NOMO-1 treated with dmso at 0.1 percent for 144 hours (cell line): Measurements from ENCODE around the gene WDR72.
"Not testable (repeated sequence)": the region's sequence is repeated elsewhere in the genome, so short reads cannot be mapped to it uniquely, and the experiment has no call there.

ENCODE experiments used
- DNase-seq: peaks from one replicate; lab custom pipeline; 2025; ENCODE audit not compliant: unreplicated experiment; lab: John Stamatoyannopoulos, UW

WDR72 gene

DNA sequence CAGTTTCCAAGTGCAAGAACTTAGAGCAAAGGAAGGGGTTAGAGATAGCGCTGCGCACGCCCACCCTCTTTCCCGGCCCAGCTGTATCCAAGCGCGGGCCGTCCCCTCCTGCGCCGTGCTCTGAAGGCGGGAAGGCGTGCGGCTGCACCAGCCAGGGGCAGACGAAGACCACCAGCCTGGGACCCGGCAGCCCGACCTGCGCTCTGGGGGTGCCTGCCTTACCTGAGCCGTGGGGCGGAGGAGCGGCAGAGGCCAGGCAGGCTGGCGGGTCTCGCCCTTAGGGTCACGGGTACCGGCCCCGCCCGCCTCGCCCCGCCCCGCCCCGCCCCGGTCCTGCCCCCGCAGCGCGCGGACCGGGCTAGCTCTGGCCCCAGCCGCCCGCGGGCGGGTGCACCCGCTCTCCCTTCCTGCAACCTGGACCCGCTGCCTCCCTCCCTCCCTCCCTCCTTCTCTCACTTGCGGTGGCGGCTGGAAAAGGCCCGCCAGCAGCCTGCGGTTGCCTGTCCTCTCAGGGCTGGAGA is at the start of gene WDR72:
WDR72 (minus strand) TSS at position 253 of the 521 bp plus-strand sequence. CDS start 26,514 bp downstream, outside the sequence.
- no peak for DNase-seq

DNA sequence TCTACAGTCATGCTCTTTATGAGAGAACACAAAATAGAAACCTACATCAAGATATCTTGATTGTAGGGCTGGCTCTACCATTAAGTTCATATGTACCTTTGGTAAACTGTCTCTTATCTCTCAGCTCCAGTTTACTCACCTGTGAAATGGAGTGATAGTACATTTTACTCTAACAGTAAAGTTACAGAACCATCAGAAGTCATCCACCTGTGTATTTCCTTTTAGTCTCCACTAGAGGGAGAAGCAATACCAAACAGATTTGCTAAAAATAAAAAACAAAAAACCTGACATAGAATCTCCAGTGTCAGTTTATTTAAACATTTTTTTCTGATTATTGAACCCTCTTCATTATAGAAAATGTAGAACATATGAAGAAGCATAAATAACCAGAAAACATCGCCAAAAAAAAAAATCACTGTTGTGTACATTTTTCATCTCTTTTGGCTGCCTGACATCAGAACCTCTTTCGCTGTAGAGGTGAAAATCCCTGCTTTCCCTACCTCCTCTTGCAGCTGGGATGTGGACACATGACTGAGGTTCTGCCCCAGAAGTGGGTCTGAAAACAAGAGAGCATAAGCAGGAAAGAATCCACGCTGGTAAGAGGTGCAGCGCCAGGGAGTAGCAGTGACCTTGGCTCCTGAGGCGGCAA is 48.7 kb upstream of the WDR72 start:
- DNase-seq, result no peak

DNA sequence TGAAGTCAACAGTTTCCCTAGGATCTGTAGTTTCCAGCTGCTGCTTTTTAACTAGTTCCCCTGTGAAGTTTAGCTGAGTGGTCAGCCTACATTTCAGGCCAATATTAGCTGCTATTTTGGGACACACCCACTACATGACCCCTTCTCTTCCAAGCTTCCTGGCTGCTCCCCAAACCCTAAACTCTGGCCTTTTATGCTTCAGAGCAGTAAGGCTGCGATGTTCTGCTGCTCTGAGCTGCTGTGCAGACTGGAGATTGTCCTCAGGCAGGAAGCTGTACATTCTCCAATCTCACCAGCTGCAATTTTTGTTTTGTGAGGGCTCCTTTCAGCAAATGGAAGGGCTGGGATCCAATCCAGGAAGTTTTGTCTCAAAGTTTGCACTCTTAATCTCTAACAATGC is 48.0 kb upstream of the WDR72 start:
- DNase-seq, result no peak

DNA sequence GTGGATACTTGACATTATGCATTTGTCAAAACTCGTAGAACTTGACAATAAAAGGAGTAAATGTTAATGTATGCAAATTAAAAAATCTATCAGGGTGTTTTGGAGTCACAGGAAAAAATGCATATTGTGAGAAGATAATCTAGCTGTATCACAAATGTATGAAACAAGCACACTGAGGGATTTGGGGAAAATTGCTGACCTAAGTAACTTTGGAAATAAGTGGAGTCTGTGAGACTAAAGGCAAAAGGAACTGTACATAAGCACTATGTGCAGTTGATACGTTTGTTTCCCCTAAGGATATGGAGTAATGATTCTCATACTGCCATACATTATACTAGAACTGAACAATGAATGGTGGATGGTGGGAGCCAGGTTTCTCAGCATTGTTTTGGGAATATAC is 43.2 kb upstream of the WDR72 start:
- DNase-seq, result no peak

DNA sequence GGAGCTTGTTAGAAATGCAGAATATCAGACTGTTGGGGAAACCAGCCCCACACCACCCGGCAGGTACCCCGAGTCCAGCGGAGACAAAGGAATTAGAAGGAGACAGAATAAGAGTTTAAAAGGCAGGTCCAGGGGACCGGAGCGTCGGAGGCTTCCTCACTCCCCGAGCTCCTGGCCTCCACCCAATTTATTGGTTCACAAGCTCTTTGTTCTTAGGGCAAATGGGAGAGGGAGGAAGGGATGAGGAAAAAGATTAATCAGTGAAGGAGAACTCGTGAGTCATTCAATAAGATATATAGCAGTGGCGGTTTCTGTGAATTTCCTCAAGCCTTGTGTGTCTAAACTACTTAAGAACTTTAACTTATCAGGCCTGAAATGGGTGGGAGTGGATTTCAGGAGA is 32.1 kb upstream of the WDR72 start:
- no peak for DNase-seq

DNA sequence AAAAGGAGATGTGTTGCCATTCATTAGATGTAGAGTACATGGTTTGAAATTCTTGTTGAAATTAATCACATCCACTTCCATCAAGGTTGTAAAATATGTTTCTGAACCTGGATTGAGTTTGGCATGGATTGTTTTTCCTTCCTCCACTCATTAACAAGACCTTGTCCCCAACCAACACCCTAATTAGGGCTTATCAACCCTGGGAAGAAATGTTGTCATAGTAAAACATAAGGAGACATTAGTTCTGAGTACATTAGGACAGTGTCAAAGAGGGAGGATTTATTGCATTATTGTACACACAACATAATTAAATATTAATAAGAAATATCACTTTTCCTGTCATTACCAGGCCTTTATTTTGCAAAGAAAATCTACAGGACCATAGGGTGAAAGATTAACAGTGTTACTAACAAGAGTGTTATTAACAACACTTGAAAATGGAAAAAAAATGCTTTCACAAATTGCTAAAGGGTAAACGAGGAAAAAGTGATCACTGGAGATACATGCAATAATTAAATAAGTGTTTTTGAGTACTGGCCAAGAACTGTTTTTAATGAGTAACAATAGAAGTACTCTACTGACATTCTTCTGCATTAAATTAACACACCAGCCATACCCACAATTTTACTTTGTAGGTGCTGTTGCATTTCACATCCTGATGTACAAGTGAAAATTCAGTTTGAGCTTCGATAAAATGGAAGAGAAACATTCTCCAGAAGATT is 30.4 kb upstream of the WDR72 start:
- DNase-seq, result no peak

DNA sequence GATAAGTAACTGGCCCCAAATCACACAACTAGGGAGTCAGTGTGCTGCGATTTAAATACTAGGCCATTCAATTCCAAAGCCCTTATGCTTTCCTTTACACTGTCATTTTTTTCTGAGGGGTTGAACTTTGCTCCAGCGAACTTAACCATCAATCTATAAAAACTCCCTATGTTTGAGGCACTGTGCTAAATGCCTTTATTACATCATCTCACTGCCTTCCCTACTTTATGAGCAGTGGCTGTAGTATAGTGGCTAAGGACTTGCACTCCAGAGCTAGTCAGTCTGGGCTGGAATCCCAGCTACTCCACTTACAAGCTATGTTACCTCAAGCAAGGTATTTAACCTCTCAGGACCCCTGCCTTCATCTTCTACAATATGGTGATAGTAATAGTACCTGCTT is 26.9 kb upstream of the WDR72 start:
- no peak for DNase-seq

DNA sequence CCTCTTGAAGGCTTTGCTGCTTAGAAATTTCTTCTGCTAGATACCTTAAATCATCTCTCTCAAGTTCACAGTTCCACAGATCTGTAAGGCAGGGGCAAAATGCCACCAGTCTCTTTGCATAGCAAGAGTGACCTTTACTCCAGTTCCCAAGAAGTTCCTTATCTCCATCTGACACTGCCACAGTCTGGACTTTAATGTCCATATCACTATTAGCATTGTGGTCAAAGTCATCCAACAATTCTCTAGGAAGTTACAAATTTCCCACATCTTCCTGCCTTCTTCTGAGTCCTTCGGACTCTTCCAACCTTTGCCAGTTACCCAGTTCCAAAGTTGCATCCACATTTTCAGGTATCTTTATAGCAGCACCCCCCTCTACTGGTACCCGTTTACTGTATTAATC is 25.8 kb upstream of the WDR72 start:
- not testable (repeated sequence) for DNase-seq

DNA sequence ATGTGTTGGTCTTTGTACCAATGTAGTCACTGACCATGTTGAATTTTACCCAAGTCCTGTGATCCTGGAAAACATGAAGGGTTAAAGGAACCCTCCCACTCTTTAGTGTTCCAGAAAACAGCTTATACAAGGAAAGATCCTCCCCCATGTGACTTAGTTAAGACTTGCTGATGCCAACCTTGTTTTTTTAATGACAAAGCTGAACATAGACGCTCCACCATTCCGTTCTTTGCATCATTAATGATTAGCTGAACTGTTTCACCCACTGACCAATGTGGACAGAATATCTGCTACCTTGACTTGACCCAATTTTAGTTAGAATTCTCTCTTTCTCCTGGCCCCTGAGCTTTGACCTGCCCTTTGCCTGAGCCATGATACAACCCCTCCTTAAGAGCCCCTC is 3.5 kb upstream of the WDR72 start:
- DNase-seq, result no peak

DNA sequence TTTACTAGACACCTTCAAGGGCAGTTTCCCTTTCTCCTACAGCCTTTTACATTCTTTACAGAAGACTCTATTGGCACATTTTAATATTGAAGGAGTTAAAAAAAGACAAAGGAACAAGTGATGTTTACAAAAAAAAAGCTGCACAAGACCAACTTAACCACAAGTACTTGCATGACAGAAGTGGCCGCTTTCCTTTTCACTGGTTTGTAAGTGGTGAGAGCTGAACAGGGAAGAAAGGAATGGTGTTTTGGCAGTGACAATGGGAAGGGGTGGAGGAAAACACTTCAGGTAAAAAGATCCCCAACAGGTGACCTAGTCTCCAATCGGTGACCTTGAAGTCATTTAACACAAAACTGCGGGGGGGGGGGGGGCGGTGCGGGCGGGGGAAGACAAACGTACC is 1.1 kb downstream of the WDR72 start:
- no peak for DNase-seq

DNA sequence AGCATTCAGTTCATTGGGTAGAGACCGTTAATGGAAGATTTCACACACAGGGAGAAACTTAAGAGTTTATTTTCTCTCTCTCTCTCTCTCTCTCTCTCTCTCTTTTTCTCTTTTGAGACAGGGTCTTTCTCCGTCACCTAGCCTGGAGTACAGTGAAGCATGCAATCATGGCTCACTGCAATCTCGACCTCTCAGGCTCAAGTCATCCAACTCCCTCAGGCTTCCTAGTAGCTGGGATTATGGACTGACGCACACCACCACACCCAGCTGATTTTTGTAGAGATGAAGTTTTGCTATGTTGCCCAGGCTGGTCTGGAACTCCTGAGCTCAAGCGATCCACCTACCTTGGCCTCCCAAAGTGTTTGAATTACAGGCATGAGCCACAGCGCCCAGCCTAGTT is 1.6 kb downstream of the WDR72 start:
- no peak for DNase-seq

DNA sequence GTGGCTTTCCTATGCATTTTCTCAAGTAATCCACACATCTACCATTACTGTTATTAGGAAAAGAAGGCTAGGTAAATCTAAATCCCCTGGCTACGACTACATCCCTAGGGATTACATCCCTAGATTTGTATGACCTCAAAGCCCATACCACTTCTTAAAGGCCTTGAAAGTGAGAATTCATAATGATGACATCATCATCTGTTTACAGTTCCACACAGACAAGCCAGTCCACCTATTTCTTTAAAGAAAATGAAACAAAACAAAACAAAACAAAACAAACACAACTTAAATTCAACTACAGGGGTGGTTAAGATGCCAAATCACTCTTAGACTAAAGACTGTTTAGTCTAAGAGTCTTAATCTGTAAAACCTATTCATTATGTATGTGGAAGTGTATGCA is 5.7 kb downstream of the WDR72 start:
- DNase-seq, result no peak

DNA sequence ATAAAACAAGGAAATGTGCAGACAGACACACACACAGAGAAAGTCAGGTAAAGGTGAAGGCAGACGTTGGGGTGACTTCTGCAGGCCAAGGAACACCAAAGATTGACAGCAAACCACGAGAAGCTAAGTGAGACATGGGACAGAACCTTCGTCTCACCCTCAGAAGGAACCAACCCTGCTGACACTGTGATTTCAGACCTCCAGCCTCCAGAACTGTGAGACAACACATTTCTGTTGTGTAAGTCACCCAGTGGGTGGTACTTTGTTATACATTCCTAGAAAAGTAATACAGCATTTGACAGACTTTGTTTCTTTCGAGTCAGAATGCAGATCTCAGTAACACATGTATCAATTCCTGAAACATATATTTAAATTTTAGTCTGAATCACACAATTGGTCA is 7.1 kb downstream of the WDR72 start:
- DNase-seq, result no peak

DNA sequence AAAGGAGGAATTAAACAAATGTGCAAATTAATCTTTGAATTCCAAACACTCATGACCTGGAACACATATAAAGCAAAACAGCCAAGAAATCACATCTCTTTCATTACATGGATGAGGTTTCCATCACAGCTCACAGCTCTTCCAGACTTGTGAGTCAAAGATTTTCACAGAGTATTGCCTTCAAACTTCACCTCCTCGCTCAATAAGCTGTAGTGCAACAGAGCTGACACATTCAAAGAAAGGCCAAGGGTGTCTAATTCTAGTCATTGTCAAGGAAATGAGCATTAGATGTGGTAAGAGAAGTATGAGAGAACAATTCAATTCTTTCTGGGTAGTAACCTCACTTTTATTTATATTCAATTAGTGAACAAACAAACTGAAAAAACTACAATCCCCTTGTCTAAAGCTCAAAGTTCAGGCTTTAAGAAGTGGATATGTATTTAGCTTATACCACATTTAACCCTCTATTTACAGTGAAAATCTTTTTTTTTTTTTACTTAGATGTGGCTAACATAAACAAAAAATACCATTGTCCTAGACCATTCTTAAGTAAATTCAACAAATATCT is 11.9 kb downstream of the WDR72 start:
- DNase-seq, result no peak

DNA sequence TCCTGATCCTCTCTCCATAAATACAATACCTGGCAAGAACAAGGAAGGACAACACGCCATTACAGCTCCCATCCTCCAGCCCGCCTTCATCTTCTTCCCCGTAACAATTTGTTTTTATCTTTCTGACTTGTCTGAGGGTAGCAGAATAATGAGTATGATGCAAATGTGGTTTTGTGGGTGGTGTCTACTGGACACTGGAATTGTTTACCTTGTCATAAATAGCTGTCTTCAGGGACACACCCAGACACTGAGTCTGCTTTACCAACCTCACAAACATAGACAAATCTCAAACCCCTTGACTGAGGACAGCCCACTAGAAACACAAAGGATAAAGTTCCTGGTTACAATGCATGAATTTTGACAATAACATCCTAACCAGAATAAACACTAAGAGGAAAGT is 13.4 kb downstream of the WDR72 start:
- DNase-seq, result no peak

DNA sequence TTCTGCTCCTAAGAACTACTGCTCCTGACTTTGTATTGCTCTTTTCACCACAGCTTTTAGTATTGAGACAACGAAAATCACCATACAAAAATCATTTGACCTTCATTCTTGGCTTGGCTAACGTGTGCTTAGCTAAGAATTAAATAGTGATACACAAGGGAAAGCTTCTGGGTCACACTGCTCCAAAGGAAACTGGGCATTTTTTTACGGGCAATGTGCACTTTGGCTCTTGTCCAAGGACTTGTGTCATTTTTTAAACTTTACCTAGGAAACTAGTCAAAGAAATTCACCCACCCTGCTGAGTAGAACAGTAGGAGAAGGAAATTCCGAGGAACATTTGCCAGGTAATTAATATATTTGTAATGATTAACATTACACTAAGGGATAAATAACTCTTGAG is 19.8 kb downstream of the WDR72 start:
- DNase-seq, result no peak

DNA sequence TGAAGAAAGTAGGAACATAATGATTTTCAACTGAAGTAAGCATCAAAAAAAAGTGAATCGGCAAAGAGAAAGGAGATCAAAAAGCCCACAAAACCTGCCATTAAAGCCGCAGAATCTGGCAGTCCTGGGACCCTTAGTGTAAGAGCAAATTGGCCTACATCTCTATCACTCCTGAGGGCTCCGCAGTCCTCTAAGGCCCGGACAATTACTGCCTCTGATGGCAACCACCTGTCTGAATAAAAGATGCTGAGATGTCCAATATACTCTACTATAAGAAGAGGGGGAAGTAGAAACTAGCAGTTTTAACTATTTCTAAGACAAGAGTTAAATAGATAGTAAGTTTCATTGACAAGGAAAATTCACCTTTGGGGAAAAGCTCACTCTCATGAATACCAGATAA is 20.3 kb downstream of the WDR72 start:
- DNase-seq, result no peak

DNA sequence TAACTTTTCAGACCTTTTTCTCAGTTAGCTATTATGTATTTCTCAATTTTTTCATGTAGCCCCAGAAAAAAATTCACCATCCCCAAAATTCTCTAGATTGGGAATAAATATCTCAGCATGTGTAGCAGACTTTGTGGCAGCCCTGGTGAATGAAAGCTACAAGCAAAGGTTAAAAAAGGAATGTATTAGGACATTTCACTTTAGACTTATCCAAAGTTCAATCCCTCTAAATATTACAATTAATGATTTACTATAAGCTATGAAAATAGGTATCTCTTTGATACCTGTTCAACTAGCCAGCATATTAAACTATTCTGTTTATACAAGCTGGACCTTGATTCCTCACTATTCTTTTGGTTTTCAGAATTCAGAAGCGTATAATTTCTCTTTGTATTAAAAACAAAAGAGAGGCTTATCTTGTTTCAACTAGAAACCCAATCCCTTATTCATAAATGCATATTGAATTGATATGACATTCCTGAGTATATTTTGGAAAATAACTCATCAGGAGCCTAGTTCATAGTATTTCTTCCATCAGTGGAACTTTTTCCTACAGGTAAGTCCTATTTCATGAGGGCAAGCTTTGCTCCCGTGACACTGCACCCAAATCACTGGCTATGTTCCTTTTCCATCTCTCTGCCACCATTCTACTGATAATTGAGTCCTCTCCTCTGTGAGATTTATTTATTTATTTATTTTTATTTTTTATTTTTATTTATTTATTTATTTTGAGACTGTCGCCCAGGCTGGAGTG is 38.0 kb downstream of the WDR72 start:
- DNase-seq, result no peak

DNA sequence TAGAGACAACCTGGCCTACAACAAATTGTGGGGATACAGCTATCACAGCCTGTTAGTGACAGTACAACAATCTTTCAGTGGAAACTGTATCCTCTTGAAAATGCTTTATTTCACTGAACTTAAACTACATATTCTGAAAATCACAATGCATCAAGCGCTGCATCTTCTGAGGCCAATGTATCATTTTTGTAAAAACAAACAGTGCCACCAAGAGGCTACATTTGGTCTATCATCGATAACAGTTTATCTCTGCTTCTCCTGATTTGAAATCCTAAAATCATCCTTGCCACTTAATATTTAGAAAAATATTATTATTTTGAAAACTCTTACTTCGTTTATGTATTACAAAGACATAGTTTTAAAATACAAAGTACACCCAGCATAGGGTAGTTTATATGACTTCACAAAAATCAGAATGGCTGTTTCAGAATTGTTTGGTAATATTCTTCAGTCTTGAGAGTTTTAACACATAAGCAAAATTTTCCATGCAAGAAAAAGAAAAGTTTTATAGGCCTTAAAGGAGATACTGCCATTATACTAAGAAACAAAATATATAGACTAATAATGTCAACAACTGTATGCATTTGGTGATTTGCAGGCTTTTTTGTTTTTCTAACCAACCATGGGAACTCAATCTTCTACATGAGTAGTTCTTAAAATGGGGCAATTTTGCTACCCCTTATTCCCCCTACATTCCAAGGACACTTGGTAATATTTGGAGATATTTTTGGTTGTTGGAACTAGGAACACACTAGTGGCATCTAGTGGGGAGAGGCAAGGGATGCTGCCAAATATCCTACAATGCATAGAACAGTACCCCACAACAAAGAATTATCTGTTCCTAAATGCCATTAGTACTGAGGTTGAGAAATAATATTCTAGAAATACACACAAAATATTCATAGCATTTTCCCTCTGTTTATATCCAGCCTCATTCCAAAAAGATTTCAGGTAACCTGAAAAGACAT is 42.3 kb downstream of the WDR72 start:
- DNase-seq, result no peak

DNA sequence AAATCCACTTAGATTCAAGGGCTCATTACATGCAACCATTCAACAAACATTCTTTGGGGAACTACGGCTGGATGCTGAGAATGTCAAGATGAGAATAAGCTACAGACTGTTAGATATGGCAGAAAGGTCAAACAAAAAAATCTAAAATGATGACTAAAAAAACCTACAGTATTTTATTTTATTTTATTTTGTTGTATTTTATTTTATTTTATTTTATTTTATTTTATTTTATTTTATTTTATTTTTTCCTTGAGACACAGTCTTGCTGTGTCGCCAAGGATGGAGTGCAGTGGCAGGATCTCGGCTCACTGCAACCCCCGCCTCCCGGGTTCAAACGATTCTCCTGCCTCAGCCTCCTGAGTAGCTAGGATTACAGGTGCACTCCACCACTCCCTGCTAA is 46.2 kb downstream of the WDR72 start:
- DNase-seq, result no peak

DNA sequence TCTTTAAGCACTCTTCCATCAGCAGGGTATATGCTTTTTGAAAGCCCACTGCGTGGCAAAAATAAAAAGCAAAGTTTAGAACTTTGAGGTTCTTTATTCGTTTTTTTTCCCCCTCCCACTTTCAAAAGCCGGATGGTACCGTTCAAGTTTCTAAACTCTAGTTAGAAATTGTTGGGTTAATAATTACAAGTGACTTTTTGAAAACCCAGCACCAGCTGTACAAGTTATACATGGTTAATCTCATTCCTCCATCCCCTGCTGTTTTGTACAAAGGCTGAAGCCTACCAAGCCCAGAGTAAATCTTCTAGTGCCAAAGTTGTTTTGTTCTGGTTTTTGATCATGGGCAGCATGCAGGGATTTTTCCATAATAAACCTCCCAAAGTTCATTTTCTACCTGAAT is 48.6 kb downstream of the WDR72 start:
- DNase-seq, result no peak
